ENCODE data around the gene MUSTN1. TPM values are rescaled to one million over a fixed set of nuclear protein-coding genes. Genes with fewer than 3 reads are reported as not detected.

Gene MUSTN1
- total RNA-seq, 2 donors from 2014 or later: 0.51 to 3.6 TPM

DNA sequence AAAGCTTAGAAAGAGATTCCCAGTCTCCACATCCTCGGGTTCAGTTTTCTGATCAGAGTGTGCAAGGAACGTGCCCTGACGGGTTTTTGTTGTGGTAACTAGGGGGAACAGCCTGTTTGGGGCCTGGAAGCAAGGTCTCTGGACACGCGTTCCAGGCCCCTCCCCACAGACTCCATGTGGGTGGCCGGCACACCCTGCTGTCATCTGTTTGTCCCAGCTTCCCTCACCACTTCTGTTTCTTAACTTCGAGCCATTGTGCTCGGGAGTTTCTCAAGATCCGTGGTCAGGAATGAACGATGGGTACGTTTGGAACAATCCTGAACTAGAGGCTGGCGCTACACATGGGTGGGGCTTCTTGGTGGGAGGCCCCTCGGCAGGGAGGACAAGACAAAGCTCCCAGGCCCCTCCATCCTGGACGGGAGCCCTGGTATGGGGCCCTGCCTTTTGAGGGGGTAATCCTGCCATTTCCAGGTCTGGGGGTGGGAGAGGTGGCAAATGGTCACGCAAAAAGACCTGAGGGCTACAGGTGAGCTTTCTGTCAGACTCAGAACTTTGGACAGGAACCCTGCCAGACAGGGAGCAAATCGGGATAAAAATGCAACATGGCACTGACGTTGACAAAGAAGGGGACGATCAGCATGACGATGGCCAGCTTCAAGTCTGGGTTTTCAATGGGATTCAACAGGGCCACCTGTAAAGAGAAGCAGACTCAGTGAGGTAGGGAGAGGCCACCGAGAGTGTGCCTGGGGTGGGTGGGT is 8.5 kb upstream of the MUSTN1 start:
- Mint-ChIP-seq H3K9me3 (no peaks in the 10 kb centered on the region), H3K36me3 (peaks cover 0 to 6% of the 10 kb centered on the region in 2 donors), H3K27ac (no peak overlapping the region)
- ATAC-seq (no peak), DNase-seq (ENCODE audit: low spot score in 2 of 2) (no peak)

DNA sequence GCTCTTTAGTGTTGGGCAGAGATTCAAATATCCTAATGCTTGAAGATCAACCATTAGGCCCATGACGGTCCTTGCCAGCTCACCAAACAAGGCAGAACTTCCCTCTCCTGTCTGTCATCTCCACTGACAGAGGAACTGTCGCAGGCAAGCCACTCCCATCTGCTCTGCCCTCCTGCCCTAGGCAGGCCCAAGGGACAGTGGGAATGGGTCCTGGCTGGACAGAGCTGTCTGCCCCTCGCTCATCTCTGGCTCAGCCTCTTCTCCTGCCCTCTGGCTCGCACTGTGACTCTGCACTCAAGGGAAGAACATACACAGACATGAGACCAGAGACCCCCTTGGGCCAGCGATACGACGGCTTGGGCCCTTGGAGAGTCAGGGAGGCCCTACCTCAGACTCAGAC is 7.6 kb upstream of the MUSTN1 start:
- no peak overlapping the region for H3K27ac Mint-ChIP-seq
- ATAC-seq: no peak
- peaks cover 0 to 6% of the 10 kb centered on the region in 2 donors for H3K36me3 Mint-ChIP-seq
- H3K9me3 Mint-ChIP-seq: no peaks in the 10 kb centered on the region
- no peak for DNase-seq (ENCODE audit: low spot score in 2 of 2)

DNA sequence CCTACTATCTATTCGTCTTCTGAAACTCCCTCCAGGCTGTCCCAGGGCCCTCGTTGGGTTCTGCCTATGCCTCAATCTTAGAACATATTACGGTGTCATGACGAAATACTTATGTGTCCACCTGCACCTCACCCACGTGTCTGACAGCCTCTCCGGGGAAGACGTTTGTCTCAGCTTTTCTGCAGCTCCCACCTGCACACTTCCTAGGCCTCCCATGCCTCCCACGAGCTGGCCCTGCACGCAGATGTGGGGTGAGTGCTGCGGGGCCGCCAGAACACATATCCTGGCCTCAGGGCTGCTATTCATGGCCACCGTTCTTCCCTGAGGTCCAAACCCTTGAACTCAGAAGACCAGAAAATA is 7.1 kb upstream of the MUSTN1 start:
- ATAC-seq: no peak
- Mint-ChIP-seq H3K27ac (no peak overlapping the region), H3K9me3 (no peaks in the 10 kb centered on the region), H3K36me3 (peaks cover 0 to 6% of the 10 kb centered on the region in 2 donors)
- DNase-seq (ENCODE audit: low spot score in 2 of 2): no peak

DNA sequence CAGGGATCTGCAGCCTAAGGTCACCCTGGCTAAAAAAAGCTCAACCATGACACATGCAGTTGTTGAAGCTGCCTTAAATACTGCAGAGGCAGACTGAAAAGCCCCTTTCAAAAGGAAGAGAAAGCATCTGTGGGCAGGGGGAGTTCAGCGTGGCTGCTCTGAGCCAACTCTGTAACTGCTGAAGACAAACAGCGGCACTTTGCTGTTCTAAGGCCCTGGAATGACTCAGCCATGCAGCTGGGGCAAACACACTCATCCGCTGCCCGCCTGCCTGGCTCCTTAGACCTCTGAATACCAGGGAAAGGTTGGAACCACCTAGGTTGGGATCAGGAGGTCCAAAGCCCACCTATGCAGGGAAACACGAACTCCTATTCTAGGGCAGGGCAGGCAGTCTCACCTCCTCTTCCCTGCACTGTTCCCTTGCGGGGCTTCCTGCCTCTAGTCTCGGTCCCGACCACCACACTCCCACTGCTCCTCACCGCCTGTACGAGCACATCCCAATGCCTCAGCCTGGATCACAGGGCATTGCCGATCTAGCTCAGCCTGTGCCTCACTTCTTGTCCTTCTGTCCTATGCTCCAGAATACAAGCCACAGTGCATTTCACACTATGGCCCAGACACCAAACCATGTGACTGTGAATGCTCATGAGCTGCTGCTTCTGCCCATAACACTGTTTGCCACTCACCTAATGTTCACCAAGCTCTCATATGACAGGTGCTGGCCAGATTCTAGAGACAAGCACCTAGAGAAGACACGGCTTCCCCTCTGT is 6.6 kb upstream of the MUSTN1 start:
- peaks cover 0 to 6% of the 10 kb centered on the region in 2 donors for H3K36me3 Mint-ChIP-seq
- peak overlapping the region in 1 of 2 donors; percentile 60 for H3K27ac Mint-ChIP-seq
- no peak for ATAC-seq
- no peaks in the 10 kb centered on the region for H3K9me3 Mint-ChIP-seq
- DNase-seq (ENCODE audit: low spot score in 2 of 2): no peak

DNA sequence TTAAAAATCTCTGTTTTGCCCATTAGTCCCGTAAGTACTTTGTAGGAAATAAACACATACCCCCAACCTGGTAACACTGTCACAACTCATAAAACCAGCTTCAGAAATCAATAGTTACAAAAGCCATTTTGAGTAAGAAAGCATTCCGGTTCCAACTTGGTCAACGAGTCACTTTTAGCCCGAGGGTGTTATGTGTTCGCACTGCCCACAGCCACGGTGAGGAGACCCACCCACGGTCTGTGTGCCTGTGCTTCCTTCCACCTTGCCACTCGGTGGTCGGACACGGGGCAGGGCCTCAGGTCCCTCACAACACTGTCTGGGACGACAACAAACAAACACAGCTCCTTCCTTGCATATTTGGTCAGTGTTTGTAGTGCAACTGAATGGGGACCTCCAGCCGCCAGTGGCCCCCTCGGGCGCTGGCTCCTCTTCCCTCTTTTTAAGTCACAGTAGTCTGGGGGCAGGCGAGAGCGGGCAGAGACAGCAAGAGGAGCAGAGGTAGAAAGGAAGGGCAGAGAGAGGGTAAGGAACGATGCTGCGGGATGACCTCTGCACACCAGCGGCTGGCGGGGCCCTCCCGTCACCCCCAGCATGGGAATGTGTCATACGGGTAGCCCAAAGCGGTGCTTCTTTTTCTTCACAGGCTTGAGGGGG is 5.2 kb upstream of the MUSTN1 start:
- Mint-ChIP-seq H3K9me3 (no peaks in the 10 kb centered on the region), H3K27ac (peak overlapping the region in 1 of 2 donors; percentile 79), H3K36me3 (peaks cover 0 to 6% of the 10 kb centered on the region in 2 donors)
- peak in 1 of 2 donors; percentile 23 for ATAC-seq
- DNase-seq (ENCODE audit: low spot score in 2 of 2): no peak

DNA sequence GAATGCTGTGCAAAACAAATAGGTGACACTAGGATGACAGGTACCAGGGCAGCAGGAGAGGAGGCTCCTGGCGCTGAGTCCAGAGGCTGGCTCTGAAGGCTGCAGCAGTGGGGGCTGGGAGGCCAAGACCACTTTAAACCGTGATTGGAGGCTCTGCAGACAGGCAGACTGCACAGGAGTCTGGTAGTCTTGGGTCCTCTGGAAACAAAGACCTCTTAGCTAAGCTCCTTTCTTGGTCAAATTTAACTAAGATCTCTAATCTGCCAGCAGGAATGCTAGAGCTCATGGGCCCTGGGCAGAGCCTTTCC is 4.4 kb upstream of the MUSTN1 start:
- Mint-ChIP-seq H3K27ac (peak overlapping the region in 1 of 2 donors; percentile 79), H3K9me3 (no peaks in the 10 kb centered on the region), H3K36me3 (peaks cover 0 to 6% of the 10 kb centered on the region in 2 donors)
- DNase-seq (ENCODE audit: low spot score in 2 of 2) (no peak), ATAC-seq (no peak)

DNA sequence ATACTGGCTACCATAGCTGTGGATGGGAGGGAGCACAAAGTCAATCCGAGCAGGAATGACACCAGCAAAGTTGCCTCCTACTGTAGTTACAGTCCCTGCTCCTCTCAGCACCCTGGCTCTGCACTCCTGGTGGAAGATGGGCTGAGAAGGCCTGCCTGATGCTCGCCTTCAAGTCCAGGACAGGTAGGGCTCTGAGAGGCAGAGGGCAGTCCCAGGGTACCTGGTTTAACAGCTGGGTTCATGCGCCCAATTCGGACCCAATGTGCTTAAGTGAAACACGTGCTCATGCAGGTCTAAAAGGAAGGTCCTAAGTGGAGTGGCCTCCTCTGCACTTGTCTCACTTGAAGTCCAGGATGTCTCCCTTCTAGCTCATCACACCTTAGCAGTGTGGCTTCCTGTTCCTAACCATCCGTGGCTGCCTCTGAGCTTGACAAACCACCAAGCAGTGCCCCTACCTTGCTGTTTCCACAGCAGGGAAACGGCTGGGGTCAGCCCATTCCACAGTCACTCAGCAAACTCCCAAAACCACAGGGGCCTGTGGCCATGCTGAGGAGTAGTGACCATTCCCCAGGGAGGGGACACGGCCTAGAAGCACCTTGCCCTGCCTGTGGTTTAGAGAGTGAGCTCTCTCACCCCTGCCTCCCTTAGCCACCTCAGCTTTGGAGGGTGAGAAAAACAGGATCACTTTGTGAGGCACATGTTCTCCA is 3.9 kb upstream of the MUSTN1 start:
- peak overlapping the region in 1 of 2 donors; percentile 50 for H3K27ac Mint-ChIP-seq

DNA sequence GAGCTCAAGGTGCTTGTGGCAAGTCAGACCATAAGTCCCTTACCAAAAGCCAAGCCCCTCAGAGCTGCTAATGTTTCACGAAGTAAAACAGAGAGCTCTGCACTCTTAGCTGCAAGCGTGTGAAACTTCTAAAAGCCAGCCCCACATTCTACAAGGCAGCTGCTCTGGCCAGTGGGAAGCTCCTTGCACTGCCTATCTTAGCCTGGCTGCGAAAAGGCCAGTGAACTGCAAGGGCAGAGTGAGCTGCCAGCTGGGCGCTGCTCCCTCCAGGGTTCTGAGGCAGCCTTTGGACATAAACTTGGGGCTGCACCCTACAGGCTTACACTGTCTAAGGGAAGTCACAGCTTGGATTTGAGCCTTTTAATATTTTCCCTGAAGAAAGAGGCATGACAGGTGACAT is 2.2 kb upstream of the MUSTN1 start:
- Mint-ChIP-seq H3K9me3 (no peaks in the 10 kb centered on the region), H3K27ac (peak overlapping the region in 1 of 2 donors; percentile 60), H3K36me3 (peaks cover 0 to 4% of the 10 kb centered on the region in 2 donors)
- DNase-seq (ENCODE audit: low spot score in 2 of 2): no peak
- no peak for ATAC-seq

More for the DNA sequence above, 3.9 kb upstream of the MUSTN1 start:
- peak; percentile 60 to 69 for ATAC-seq
- peaks cover 0 to 6% of the 10 kb centered on the region in 2 donors for H3K36me3 Mint-ChIP-seq
- no peak for DNase-seq (ENCODE audit: low spot score in 2 of 2)
- no peaks in the 10 kb centered on the region for H3K9me3 Mint-ChIP-seq

DNA sequence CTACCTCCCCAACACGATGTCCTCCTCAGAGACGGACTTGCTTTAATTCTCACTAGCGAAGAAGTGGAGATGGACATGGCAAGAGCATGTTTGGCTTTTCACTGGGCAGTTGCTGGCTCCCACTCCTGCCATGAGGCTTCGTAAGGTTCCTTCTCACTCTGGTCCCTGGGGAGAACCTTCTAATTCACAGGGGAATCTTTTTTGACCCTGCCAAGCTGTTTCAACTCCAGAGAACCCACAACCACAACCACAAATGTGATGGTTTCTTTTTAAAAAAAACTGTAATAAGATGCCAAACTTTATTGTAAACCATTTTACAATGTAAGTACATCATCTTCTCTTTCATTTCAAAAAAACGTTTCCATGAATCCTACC is 1.6 kb upstream of the MUSTN1 start:
- no peaks in the 10 kb centered on the region for H3K9me3 Mint-ChIP-seq
- H3K36me3 Mint-ChIP-seq: no peaks in the 10 kb centered on the region
- no peak overlapping the region for H3K27ac Mint-ChIP-seq
- no peak for DNase-seq (ENCODE audit: low spot score in 2 of 2)
- no peak for ATAC-seq

DNA sequence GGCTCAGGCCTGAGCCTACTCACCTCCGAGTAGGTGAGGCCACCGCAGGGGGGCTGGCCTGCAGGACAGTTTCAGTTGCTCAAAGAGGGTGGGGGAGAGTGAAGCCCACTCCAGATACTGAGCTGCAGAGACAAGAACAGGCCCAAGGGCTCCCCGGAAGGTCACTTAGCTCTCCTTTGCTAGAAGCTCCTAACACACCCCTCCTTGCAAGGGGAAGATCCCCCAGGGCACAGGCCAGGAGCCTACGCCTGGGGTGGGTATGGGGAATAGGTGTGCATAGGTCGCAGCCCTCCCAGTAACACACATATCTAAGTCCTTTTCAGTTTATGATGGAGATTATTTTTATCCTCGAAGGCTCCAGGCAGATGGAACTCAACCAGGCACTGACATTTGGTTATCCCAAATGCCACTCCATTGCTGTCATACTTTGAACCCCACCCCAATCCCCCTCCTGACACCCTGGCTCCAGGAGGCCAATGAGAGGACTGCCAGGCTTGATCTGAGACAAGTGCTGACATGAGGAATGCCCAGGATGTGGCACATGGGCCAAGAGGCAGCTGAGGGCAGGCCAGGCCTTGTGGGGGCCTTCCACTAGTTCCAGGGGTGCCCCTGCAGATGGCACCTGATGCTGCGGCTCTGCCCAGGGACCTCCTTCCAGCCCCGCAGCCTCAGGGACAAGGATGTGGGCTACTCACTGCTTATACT is 1.1 kb upstream of the MUSTN1 start:
- ATAC-seq (no peak), DNase-seq (ENCODE audit: low spot score in 2 of 2) (no peak)
- peak overlapping the region in 1 of 2 donors; percentile 44 for H3K27ac Mint-ChIP-seq
- H3K36me3 Mint-ChIP-seq: no peaks in the 10 kb centered on the region
- no peaks in the 10 kb centered on the region for H3K9me3 Mint-ChIP-seq

DNA sequence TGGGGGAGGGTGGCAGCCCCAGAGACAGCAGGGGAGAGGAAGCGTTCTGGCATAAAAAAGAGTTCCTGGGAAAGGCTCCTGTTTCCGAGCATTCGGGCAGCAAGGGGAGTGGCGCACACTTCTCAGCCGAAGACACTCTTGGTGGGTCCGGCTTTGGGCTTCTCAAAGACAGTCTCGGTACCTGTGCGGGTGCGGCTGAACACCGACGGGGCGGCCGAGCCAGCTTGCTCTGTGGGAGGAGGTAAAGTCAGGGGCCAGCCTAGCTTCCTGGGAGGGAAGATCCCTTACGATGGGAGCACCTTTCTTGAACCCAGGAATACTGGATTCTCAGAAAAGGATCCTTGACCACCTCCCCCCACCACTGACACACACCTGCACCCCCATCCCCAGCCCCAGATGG is 1.6 kb downstream of the MUSTN1 start:
- H3K36me3 Mint-ChIP-seq: no peaks in the 10 kb centered on the region
- no peak for DNase-seq (ENCODE audit: low spot score in 2 of 2)
- no peak for ATAC-seq
- no peaks in the 10 kb centered on the region for H3K9me3 Mint-ChIP-seq
- no peak overlapping the region for H3K27ac Mint-ChIP-seq

DNA sequence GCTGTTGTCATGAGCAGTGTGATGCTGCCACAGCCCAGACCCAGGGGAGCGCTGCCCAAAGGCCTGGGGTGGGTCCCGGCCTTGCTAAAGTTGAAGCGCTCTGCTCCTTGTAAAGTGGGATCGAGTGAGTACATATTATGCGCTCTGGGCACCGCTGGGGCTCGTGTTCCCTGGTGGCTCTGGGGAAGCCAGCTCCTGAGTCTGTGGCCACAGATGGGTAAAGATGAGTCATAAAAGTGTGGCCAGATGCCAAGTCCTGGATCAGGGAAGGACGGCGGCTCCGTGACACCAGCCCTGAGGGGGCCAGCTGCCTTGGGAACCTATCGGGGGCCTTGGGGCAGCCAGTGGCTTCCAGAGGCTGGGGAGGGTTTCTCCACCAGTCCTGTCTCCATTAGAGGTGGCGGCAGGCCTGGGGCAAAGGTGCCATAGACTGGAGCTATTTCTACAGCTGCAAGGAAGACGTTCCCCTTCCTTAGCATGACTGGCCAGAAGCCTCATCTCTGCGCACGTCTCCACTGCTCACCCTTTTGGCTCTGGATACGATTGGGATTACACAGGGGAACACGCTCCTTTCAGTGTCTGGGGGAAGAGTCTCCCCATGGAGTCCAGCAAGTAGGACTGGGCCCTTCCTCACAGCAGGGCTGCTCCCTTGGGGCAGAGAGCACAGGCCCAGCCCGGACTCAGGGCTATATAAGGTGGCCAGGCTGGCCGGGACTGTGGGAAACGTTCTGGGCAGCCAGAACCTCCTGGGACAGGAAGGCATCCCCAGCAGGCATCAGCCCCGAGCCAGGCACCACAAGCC is 3.1 kb downstream of the MUSTN1 start:
- no peaks in the 10 kb centered on the region for H3K36me3 Mint-ChIP-seq
- ATAC-seq (no peak), DNase-seq (ENCODE audit: low spot score in 2 of 2) (no peak)
- H3K9me3 Mint-ChIP-seq: no peaks in the 10 kb centered on the region
- H3K27ac Mint-ChIP-seq: peak overlapping the region; percentile 55 to 91

DNA sequence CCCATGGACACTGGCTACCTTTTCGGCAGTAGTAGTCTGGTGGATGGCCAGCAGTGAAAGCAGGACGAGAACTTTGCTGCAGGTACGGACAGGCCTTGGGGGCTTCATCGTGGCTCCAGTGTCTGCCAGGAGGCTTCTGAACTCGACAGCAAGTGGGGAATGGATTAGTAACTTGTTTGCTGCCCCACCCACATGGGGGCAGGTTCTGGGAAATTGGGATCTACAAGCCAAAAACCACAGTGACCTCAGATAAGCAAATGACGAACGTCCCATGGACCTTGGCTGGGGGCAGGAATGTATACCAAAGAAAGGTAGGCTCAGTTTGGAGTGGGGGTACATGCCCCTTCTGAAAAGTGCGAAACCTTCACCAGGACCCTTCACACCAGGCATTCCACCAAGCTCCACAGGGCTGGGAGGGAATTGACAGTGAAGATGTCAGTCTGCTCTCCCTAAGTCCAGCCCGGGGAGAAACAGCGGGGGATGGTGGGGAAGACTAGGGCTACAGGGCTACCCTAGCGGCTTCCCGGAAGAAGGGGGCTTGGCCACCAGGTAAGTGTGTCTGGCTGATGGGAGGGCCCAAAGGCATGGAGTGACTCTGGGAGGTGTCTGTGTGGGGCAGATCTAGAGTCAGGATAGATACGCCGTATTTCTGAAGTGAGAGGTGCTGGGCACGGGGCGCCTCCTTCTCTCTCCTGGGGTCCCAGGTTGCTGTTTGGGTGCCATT is 4.1 kb downstream of the MUSTN1 start, which contains the start of gene ITIH4:
Gene ITIH4, minus strand, starts transcription at position 138 of the 724 bp plus-strand sequence. Its CDS starts 30 bp downstream, at position 108.
- H3K36me3 Mint-ChIP-seq: no peaks in the 10 kb centered on the region
- H3K9me3 Mint-ChIP-seq: no peaks in the 10 kb centered on the region
- peak within 1 kb of the TSS; percentile 55 to 91 for H3K27ac Mint-ChIP-seq
- no peak for ATAC-seq
- no peak for DNase-seq (ENCODE audit: low spot score in 2 of 2)

DNA sequence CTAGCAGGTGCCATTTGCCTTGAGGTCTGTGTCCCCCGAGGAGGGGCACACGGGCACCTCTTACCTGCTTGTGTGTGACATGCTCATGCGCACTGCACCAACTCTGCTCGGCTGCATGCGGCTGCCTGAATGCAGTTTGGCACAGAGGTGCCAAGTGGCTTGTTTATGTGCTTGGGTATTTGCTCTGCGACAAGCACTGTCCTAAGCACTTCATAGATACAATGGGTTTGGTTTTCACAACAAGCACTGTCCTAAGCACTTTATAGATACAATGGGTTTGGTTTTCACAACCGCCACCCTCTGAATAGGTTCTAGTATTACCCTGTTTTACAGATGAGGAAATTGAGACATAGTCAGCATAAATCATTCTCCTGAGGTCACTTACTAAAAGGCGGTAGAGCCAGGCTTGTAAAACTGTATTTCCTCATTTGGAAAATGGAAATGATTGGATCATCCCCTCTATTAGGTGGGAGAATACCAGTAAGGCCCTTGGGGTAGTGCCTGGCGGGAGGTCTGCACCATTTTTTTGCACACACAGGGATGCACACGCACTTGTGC is 4.8 kb downstream of the MUSTN1 start:
- no peaks in the 10 kb centered on the region for H3K9me3 Mint-ChIP-seq

DNA sequence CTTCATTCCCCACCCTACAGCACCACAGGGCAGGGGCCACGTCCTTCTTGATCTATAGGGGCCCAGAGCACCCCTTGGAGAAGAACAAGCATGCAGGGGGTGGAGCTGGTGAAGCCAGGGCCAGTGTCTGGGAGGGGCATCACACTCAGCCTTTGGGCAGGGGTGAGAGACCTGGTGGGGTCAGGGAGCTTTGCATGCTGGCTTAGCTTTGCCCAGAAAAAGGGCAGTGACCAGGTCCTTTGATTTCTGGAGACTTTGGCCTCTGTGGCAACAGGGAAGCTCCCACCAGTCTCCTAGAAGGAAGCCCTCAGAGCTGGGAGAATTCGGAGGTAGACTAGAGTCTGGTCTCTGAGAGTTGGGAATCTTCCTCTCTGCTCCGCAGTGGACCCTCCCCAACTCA is 5.3 kb downstream of the MUSTN1 start:
- no peaks in the 10 kb centered on the region for H3K9me3 Mint-ChIP-seq
- no peaks in the 10 kb centered on the region for H3K36me3 Mint-ChIP-seq
- ATAC-seq: no peak
- no peak for DNase-seq (ENCODE audit: low spot score in 2 of 2)
- no peak overlapping the region for H3K27ac Mint-ChIP-seq

More for the DNA sequence above, 4.8 kb downstream of the MUSTN1 start:
- DNase-seq (ENCODE audit: low spot score in 2 of 2) (no peak), ATAC-seq (no peak)
- Mint-ChIP-seq H3K36me3 (no peaks in the 10 kb centered on the region), H3K27ac (peak overlapping the region in 1 of 2 donors; percentile 55)
